ENCODE measurements around the gene UGCG.

- TF ChIP-seq CTCF (IDR thresholded peaks at IDR 0.05), result no peak
- TF ChIP-seq POLR2AphosphoS5 (IDR thresholded peaks at IDR 0.05), result no peak
- no peak for TF ChIP-seq POLR2A (IDR thresholded peaks at IDR 0.05)
- TF ChIP-seq EP300 (IDR thresholded peaks at IDR 0.05; ENCODE audit: low read depth), result no peak
Observed at GRCh38 chr9:111914749-111915424, 18.3 kb downstream of the UGCG start.

Measured in transverse colon (tissue), 4 donors.